GM12878 (cell line): ENCODE results near the gene GMCL1.
"Not testable (repeated sequence)": the region's sequence is repeated elsewhere in the genome, so short reads cannot be mapped to it uniquely, and the experiment has no call there.

Experiments used
- BCL11A ChIP-seq: IDR thresholded peaks from 2 replicates; pipeline ENCODE4 v1.6.1; 2011; ENCODE audit warnings: low read depth, low read length
- CEBPB ChIP-seq, 2 experiments: fragments of 150-350 bp in 1 of 2; IDR thresholded peaks; 2 replicates each; pipeline ENCODE4 v1.6.1; 2012 to 2014; ENCODE audit warnings: low read depth in 2 of 2, low read length in 2 of 2, borderline replicate concordance in 1 of 2, inconsistent platforms in 1 of 2
- CTCF ChIP-seq, 3 experiments: IDR thresholded peaks in 2 of 3; conservative IDR thresholded peaks in 1 of 3; 2 replicates each; pipeline ENCODE4 v1.5.1; 2011; ENCODE audit warnings: low read depth in 3 of 3, low read length in 3 of 3, mild to moderate bottlenecking in 3 of 3, control low read depth in 2 of 3, moderate library complexity in 2 of 3, inconsistent platforms in 1 of 3, mixed read lengths in 1 of 3; ENCODE audit not compliant: control insufficient read depth in 2 of 3, insufficient read depth in 1 of 3; ENCODE audit errors: extremely low read depth in 1 of 3
- MAX ChIP-seq: IDR thresholded peaks from 2 replicates; pipeline ENCODE4 v1.6.1; 2012; ENCODE audit warnings: low read depth, low read length, improper control_type of control experiment
- NRF1 ChIP-seq: conservative IDR thresholded peaks from 2 replicates; pipeline ENCODE4 v1.6.1; 2011; ENCODE audit warnings: mild to moderate bottlenecking, low read depth, low read length, improper control_type of control experiment
- PBX3 ChIP-seq: IDR thresholded peaks from 2 replicates; pipeline ENCODE4 v1.6.1; 2011; ENCODE audit warnings: mild to moderate bottlenecking, low read depth, low read length, moderate library complexity; ENCODE audit not compliant: insufficient replicate concordance
- POLR2A ChIP-seq: IDR thresholded peaks from 2 replicates; pipeline ENCODE4 v1.6.1; 2011; ENCODE audit warnings: low read depth, mild to moderate bottlenecking, low read length
- TF ChIP-seq, protein P1 (sequence below): IDR thresholded peaks from 2 replicates; pipeline ENCODE4 v1.6.1; 2012; ENCODE audit warnings: mild to moderate bottlenecking, low read depth, low read length
- TF ChIP-seq, protein P2 (sequence below): fragments of 450-650 bp; IDR thresholded peaks from 2 replicates; pipeline ENCODE4 v1.6.1; 2017; ENCODE audit warnings: mild to moderate bottlenecking

DNA sequence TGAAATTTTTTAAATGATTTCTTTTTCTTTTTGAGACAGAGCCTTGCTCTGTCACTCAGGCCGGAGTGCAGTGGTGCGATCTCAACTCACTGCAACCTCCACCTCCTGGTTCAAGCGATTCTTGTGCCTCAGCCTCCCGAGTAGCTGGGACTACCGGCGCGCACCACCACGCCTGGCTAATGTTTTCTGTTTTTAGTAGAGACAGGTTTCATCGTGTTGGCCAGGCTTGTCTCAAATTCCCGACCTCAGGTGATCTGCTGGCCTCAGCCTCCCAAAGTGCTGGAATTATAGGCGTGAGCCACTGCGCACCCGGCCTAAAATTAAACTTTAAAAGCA, 1.4 kb downstream of the GMCL1 start:
- TF ChIP-seq, protein P1, sequence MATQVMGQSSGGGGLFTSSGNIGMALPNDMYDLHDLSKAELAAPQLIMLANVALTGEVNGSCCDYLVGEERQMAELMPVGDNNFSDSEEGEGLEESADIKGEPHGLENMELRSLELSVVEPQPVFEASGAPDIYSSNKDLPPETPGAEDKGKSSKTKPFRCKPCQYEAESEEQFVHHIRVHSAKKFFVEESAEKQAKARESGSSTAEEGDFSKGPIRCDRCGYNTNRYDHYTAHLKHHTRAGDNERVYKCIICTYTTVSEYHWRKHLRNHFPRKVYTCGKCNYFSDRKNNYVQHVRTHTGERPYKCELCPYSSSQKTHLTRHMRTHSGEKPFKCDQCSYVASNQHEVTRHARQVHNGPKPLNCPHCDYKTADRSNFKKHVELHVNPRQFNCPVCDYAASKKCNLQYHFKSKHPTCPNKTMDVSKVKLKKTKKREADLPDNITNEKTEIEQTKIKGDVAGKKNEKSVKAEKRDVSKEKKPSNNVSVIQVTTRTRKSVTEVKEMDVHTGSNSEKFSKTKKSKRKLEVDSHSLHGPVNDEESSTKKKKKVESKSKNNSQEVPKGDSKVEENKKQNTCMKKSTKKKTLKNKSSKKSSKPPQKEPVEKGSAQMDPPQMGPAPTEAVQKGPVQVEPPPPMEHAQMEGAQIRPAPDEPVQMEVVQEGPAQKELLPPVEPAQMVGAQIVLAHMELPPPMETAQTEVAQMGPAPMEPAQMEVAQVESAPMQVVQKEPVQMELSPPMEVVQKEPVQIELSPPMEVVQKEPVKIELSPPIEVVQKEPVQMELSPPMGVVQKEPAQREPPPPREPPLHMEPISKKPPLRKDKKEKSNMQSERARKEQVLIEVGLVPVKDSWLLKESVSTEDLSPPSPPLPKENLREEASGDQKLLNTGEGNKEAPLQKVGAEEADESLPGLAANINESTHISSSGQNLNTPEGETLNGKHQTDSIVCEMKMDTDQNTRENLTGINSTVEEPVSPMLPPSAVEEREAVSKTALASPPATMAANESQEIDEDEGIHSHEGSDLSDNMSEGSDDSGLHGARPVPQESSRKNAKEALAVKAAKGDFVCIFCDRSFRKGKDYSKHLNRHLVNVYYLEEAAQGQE: not testable (repeated sequence)
- TF ChIP-seq CTCF (IDR thresholded peaks at IDR 0.05 in 2 of 3, conservative IDR thresholded peaks at IDR 0.05 in 1 of 3; ENCODE audit: control insufficient read depth in 2 of 3, extremely low read depth in 1 of 3, insufficient read depth in 1 of 3, low read depth in 3 of 3, low read length in 3 of 3); NRF1; POLR2A; MAX; CEBPB (IDR thresholded peaks at IDR 0.05; ENCODE audit: borderline replicate concordance in 1 of 2, low read depth in 2 of 2, low read length in 2 of 2); PBX3; BCL11A: not testable (repeated sequence)
- TF ChIP-seq, protein P2, sequence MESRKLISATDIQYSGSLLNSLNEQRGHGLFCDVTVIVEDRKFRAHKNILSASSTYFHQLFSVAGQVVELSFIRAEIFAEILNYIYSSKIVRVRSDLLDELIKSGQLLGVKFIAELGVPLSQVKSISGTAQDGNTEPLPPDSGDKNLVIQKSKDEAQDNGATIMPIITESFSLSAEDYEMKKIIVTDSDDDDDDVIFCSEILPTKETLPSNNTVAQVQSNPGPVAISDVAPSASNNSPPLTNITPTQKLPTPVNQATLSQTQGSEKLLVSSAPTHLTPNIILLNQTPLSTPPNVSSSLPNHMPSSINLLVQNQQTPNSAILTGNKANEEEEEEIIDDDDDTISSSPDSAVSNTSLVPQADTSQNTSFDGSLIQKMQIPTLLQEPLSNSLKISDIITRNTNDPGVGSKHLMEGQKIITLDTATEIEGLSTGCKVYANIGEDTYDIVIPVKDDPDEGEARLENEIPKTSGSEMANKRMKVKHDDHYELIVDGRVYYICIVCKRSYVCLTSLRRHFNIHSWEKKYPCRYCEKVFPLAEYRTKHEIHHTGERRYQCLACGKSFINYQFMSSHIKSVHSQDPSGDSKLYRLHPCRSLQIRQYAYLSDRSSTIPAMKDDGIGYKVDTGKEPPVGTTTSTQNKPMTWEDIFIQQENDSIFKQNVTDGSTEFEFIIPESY: not testable (repeated sequence)
